Measurements from ENCODE around the gene C1QTNF8.

DNA sequence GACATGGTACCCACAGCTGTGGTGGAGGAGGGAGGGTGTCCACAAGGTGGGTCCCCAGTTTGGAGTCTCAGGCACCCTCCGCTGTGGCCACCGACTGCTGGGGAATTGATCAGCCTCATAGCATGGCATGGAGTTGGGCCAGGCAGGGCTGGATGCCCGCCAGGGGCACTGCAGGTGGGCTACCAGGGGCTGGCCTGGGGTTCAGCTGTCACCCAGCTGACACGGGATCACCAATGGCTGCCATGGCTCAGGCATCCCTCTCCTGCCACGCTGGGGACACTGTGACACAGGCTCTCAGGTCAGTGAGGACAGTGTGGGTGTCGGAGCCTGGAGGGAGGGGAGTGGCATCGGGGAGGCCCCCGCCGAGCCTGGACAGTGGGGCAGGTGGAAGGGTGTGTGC lies 43.3 kb downstream of the C1QTNF8 start:
- TF ChIP-seq, protein P1, sequence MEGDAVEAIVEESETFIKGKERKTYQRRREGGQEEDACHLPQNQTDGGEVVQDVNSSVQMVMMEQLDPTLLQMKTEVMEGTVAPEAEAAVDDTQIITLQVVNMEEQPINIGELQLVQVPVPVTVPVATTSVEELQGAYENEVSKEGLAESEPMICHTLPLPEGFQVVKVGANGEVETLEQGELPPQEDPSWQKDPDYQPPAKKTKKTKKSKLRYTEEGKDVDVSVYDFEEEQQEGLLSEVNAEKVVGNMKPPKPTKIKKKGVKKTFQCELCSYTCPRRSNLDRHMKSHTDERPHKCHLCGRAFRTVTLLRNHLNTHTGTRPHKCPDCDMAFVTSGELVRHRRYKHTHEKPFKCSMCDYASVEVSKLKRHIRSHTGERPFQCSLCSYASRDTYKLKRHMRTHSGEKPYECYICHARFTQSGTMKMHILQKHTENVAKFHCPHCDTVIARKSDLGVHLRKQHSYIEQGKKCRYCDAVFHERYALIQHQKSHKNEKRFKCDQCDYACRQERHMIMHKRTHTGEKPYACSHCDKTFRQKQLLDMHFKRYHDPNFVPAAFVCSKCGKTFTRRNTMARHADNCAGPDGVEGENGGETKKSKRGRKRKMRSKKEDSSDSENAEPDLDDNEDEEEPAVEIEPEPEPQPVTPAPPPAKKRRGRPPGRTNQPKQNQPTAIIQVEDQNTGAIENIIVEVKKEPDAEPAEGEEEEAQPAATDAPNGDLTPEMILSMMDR (IDR thresholded peaks at IDR 0.05; ENCODE audit: low read length) = no peak
- TF ChIP-seq EZH2 (IDR thresholded peaks at IDR 0.05; ENCODE audit: borderline replicate concordance, low read length) = no peak

Data from OCI-LY1 (cell line).